Measurements from ENCODE around the gene ABLIM3.

The ABLIM3 gene

GRCh38 chr5:149123211-149123610 lies 18.1 kb upstream of the ABLIM3 start:
- Histone ChIP-seq H3K9me3 (ENCODE audit: control insufficient read depth, low read length) (no peaks in the 10 kb centered on the region), H3K27me3 (ENCODE audit: control insufficient read depth, insufficient read depth, low read length) (no peaks in the 10 kb centered on the region), H3K9ac (ENCODE audit: low read length) (no peak overlapping the region), H3K36me3 (ENCODE audit: control insufficient read depth, insufficient read depth, low read length) (no peaks in the 10 kb centered on the region), H3K4me3 (ENCODE audit: low read length) (no peak overlapping the region), H3K4me1 (ENCODE audit: control insufficient read depth, insufficient read depth, low read length) (no peaks in the 10 kb centered on the region)

- H3K4me3 ChIP-seq (ENCODE audit: low read length), result no peak overlapping the region
- no peaks in the 10 kb centered on the region for H3K9me3 ChIP-seq (ENCODE audit: control insufficient read depth, low read length)
- no peaks in the 10 kb centered on the region for H3K27me3 ChIP-seq (ENCODE audit: control insufficient read depth, insufficient read depth, low read length)
- no peak overlapping the region for H3K9ac ChIP-seq (ENCODE audit: low read length)
- H3K36me3 ChIP-seq (ENCODE audit: control insufficient read depth, insufficient read depth, low read length), result no peaks in the 10 kb centered on the region
- H3K4me1 ChIP-seq (ENCODE audit: control insufficient read depth, insufficient read depth, low read length), result no peaks in the 10 kb centered on the region
Measured at GRCh38 chr5:149125386-149125891, 15.9 kb upstream of the ABLIM3 start.

GRCh38 chr5:149126906-149127305 lies 14.4 kb upstream of the ABLIM3 start:
- H3K4me3 ChIP-seq (ENCODE audit: low read length), result no peak overlapping the region
- no peaks in the 10 kb centered on the region for H3K27me3 ChIP-seq (ENCODE audit: control insufficient read depth, insufficient read depth, low read length)
- no peaks in the 10 kb centered on the region for H3K9me3 ChIP-seq (ENCODE audit: control insufficient read depth, low read length)
- no peaks in the 10 kb centered on the region for H3K4me1 ChIP-seq (ENCODE audit: control insufficient read depth, insufficient read depth, low read length)
- H3K36me3 ChIP-seq (ENCODE audit: control insufficient read depth, insufficient read depth, low read length), result no peaks in the 10 kb centered on the region
- H3K9ac ChIP-seq (ENCODE audit: low read length), result no peak overlapping the region

- no peaks in the 10 kb centered on the region for H3K36me3 ChIP-seq (ENCODE audit: control insufficient read depth, insufficient read depth, low read length)
- no peaks in the 10 kb centered on the region for H3K27me3 ChIP-seq (ENCODE audit: control insufficient read depth, insufficient read depth, low read length)
- H3K4me1 ChIP-seq (ENCODE audit: control insufficient read depth, insufficient read depth, low read length), result no peaks in the 10 kb centered on the region
- H3K4me3 ChIP-seq (ENCODE audit: low read length), result no peak overlapping the region
- no peak overlapping the region for H3K9ac ChIP-seq (ENCODE audit: low read length)
- no peaks in the 10 kb centered on the region for H3K9me3 ChIP-seq (ENCODE audit: control insufficient read depth, low read length)
Measured at GRCh38 chr5:149127394-149127955, 13.8 kb upstream of the ABLIM3 start.

- no peak overlapping the region for H3K9ac ChIP-seq (ENCODE audit: low read length)
- H3K27me3 ChIP-seq (ENCODE audit: control insufficient read depth, insufficient read depth, low read length), result no peaks in the 10 kb centered on the region
- H3K4me3 ChIP-seq (ENCODE audit: low read length), result no peak overlapping the region
- H3K36me3 ChIP-seq (ENCODE audit: control insufficient read depth, insufficient read depth, low read length), result no peaks in the 10 kb centered on the region
- no peaks in the 10 kb centered on the region for H3K4me1 ChIP-seq (ENCODE audit: control insufficient read depth, insufficient read depth, low read length)
- no peaks in the 10 kb centered on the region for H3K9me3 ChIP-seq (ENCODE audit: control insufficient read depth, low read length)
Measured at GRCh38 chr5:149128023-149128875, 13.0 kb upstream of the ABLIM3 start.

GRCh38 chr5:149129181-149129580 lies 12.1 kb upstream of the ABLIM3 start:
- no peaks in the 10 kb centered on the region for H3K27me3 ChIP-seq (ENCODE audit: control insufficient read depth, insufficient read depth, low read length)

GRCh38 chr5:149130121-149130914 lies 11.0 kb upstream of the ABLIM3 start:
- H3K9ac ChIP-seq (ENCODE audit: low read length), result no peak overlapping the region
- no peaks in the 10 kb centered on the region for H3K9me3 ChIP-seq (ENCODE audit: control insufficient read depth, low read length)
- no peak overlapping the region for H3K4me3 ChIP-seq (ENCODE audit: low read length)
- H3K4me1 ChIP-seq (ENCODE audit: control insufficient read depth, insufficient read depth, low read length), result no peaks in the 10 kb centered on the region
- H3K27me3 ChIP-seq (ENCODE audit: control insufficient read depth, insufficient read depth, low read length), result no peaks in the 10 kb centered on the region
- no peaks in the 10 kb centered on the region for H3K36me3 ChIP-seq (ENCODE audit: control insufficient read depth, insufficient read depth, low read length)

More at GRCh38 chr5:149129181-149129580, 12.1 kb upstream of the ABLIM3 start:
- no peak overlapping the region for H3K9ac ChIP-seq (ENCODE audit: low read length)
- H3K36me3 ChIP-seq (ENCODE audit: control insufficient read depth, insufficient read depth, low read length), result no peaks in the 10 kb centered on the region
- no peaks in the 10 kb centered on the region for H3K9me3 ChIP-seq (ENCODE audit: control insufficient read depth, low read length)
- H3K4me1 ChIP-seq (ENCODE audit: control insufficient read depth, insufficient read depth, low read length), result no peaks in the 10 kb centered on the region
- no peak overlapping the region for H3K4me3 ChIP-seq (ENCODE audit: low read length)

- no peak overlapping the region for H3K9ac ChIP-seq (ENCODE audit: low read length)
- H3K4me3 ChIP-seq (ENCODE audit: low read length), result no peak overlapping the region
- H3K4me1 ChIP-seq (ENCODE audit: control insufficient read depth, insufficient read depth, low read length), result no peaks in the 10 kb centered on the region
- H3K9me3 ChIP-seq (ENCODE audit: control insufficient read depth, low read length), result no peaks in the 10 kb centered on the region
- H3K27me3 ChIP-seq (ENCODE audit: control insufficient read depth, insufficient read depth, low read length), result no peaks in the 10 kb centered on the region
- H3K36me3 ChIP-seq (ENCODE audit: control insufficient read depth, insufficient read depth, low read length), result no peaks in the 10 kb centered on the region
Measured at GRCh38 chr5:149132474-149132873, 8.8 kb upstream of the ABLIM3 start.

- Histone ChIP-seq H3K4me1 (ENCODE audit: control insufficient read depth, insufficient read depth, low read length) (no peaks in the 10 kb centered on the region), H3K36me3 (ENCODE audit: control insufficient read depth, insufficient read depth, low read length) (no peaks in the 10 kb centered on the region), H3K4me3 (ENCODE audit: low read length) (no peak overlapping the region), H3K27me3 (ENCODE audit: control insufficient read depth, insufficient read depth, low read length) (no peaks in the 10 kb centered on the region), H3K9ac (ENCODE audit: low read length) (no peak overlapping the region), H3K9me3 (ENCODE audit: control insufficient read depth, low read length) (no peaks in the 10 kb centered on the region)
Measured at GRCh38 chr5:149133795-149134777, 7.2 kb upstream of the ABLIM3 start.

- H3K4me1 ChIP-seq (ENCODE audit: control insufficient read depth, insufficient read depth, low read length), result no peaks in the 10 kb centered on the region
- H3K27me3 ChIP-seq (ENCODE audit: control insufficient read depth, insufficient read depth, low read length), result no peaks in the 10 kb centered on the region
- H3K9me3 ChIP-seq (ENCODE audit: control insufficient read depth, low read length), result no peaks in the 10 kb centered on the region
- no peak overlapping the region for H3K4me3 ChIP-seq (ENCODE audit: low read length)
- no peak overlapping the region for H3K9ac ChIP-seq (ENCODE audit: low read length)
- no peaks in the 10 kb centered on the region for H3K36me3 ChIP-seq (ENCODE audit: control insufficient read depth, insufficient read depth, low read length)
Measured at GRCh38 chr5:149134778-149135500, 6.4 kb upstream of the ABLIM3 start.
